NK-92 (cell line): ENCODE measurements around the gene COTL1.

ENCODE experiments used
- DNase-seq: peaks from one replicate; lab custom pipeline; 2025; ENCODE audit not compliant: unreplicated experiment; lab: John Stamatoyannopoulos, UW

Gene COTL1

DNA sequence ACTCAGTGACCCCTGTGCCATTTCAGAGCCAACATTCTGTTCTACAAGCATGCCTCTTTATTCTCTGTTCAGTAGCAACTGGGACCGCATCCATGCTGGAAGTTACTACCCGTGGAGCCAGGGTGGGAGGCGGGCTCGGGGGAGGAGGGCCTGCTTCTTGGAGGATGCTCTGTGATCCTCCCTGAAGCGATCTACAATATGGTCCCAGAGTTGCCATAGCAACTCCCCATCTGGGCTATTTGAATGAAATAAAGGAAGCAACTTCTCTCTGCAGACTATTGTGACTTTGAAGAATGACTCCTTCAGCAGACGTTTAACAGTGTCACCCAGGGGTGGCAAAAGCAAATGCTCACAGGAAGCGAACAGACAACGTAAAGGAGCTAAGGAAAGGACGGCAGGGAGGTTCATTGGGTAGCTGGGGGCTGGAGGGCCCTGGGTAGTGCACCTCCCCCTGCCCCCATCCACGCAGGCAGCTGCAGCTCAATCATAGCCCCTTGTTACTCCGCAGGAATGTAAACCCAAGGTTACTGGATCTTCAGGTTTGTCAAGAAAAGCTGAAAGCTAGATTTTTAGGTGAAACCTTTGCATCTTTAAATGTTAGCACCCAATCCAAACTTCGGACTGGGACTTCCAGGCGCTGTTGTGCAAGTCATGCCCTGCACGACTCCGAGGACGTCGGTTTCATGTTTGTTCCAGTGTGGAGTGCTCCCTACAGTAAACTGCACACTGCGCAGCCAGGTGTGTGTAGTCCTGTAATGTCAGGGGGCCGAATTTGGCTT, 62.3 kb downstream of the COTL1 start:
- DNase-seq = no peak

DNA sequence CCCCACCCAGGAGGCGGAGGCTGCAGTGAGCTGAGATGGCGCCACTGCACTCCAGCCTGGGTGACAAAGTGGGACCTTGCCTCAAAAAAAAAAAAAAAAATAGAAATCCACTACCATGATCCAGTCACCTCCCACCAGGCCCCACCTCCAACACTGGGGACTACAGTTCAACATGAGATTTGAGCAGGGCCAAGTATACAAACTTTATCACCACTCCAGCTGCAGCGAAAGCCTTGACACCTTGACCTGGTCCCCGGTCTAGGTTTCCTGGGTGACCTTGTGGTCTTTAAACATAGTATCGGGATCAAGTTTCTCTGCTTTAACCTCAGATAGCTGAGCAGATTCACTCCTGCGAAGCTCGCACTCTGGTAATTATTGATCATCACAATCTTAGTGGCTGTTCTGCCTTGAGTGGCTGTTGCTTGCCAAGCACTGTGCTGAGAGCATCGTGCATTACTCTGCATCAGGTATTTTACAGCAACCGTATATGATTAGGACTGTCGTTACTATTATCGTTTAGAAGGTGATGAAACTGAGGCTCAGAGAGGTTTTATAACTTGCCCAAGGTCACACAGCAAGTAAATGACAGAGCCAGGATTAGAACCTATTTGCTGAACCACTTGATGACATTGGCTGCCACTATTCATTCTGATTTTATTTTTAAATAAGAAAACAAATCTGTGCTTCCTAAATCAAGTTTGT, 63.1 kb downstream of the COTL1 start:
- no peak for DNase-seq

DNA sequence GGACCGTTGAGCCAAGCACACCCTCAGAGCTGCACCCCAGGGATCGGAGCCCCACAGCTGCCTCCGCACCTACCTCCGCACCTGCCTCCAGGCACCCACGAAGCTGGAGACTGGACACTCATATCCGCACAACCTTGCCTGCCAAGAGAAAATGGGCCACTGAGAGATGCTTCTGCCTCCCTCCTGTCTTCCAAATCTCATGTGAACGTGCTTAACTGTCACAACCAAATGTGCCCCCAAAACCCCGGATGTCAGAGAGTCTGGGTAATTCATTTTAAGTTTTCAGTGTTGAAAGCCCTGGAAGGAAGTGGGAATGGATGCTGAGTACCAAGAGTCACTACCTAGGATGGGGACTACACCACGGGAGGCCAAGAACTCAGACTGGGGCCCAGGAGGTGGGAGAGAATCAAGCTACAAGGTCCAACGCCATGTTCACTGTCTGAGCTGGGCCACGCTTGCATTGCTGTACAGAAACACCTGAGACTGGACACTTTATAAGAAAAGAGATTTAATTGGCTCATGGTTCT, 63.9 kb downstream of the COTL1 start:
- no peak for DNase-seq

DNA sequence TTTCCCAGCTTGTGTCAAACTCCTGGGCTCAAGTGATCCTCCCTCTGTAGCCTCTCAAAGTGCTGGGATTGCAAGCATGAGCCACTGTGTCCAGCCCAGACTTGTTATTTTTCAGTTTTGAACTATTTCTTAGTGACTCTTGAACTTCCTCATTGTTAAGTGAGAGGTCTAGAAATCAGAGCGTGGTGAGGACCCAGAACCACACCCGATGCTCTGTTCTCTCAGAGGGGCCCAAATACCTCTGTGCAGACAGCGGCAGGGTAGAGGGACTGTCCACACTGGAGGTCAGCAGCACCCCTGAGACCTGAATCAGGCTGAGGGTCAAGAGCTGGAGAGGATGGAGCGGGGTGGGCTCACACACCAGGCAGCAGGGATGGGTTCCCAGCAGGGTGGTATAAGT, 65.7 kb downstream of the COTL1 start:
- DNase-seq = no peak

DNA sequence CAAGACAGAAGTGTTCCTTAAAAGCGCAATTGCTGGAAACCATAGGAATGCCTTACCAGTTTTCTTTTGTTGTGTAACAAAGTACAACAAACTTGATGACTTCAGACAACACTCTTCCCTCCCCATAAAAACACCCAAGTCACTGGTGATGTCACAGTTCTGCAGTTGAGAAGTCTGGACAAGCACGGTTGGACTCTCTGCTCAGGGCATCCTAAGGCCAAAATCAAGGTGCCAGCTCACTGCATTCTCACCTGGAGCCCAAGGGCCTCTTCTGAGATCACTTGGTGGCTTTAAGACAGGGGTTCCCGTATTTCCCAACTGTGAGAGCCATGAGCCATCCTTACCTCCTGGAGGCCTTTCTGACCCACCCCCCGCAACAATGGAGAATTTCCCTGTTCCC, 67.8 kb downstream of the COTL1 start:
- DNase-seq = no peak

DNA sequence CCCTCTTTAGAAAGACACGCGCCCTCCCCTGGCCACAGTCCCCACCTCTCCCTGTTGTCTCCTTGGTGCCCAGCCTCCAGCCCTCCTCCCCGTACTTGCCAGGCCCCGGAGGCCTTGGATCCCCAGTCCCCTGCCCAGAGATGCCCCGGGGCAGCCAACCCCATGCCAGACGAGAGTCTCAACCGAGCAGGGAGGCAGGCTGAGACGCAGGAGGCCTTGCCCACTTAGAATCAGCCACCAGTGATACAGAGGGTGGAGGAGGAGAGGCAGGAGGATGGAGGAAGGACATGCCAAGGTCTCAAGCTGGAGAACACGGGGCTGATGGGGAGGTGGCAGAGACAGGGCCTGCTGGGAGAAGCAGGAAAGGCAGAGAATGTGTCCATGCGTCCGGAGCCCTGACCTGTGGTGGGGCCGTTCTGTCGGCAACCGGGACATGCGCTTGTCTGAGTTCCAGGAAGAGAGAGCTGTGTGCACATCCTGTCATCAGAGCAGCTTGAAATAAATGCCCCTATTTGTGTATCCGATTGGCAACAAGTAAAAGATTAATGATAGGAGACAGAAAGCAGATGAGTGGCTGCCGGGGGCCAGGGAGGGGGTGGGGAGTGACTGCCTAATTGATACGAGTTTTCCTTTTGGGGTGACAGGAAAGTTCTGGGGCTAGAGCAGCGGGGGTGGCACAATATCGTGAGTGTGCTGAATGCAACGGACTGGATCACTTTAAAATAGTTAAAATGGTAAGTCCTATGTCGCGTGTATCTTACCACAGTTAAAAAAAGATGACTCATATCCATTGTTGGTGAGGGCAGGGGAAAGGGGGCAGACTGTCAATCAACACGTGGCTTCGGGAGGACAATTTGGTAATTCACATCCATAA, 68.7 kb downstream of the COTL1 start:
- DNase-seq = no peak

DNA sequence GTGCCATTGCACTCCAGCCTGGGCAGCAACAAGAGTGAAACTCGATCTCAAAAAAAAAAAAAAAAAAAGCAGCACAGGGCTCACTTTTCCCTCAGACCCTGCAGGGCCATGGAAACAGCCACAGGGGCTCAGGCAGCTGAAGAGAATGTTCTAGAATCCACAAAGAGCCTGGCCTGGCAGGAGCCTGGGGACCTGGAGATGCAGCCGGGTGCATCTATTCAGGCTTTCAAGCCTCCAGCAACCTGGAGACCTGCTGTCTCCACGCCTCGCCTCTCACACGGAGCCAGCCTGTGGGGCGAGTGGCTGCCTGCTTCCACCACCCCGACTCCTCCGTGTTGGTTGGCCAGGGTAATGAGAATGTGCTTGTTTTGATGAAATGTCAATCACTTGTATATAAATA, 69.4 kb downstream of the COTL1 start:
- DNase-seq = no peak

DNA sequence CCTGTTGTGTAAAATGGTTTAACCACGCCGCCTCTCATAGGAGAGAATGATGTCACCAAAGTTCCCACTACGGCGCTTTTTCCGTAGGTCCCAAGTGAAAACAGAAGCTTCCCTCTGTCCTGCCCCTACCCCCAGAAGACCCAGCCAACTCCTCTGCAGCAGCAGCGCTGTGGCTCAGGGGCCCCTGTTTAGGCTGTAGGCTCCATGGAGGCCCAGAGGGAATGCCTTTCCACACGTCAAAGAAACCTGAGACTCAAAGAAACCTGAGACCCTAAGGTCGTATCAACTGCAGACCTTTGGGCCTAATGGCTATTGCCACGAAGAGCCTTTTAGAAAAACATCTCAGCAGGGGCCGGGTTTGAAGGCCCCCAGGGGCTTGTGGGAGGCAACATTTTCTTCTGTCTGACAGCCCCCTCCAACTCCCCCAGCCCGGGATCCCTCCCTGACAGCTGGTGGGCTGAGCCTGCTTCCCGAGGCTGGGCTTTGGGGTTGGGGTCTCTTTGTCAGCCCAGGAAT, 70.3 kb downstream of the COTL1 start:
- DNase-seq = no peak

DNA sequence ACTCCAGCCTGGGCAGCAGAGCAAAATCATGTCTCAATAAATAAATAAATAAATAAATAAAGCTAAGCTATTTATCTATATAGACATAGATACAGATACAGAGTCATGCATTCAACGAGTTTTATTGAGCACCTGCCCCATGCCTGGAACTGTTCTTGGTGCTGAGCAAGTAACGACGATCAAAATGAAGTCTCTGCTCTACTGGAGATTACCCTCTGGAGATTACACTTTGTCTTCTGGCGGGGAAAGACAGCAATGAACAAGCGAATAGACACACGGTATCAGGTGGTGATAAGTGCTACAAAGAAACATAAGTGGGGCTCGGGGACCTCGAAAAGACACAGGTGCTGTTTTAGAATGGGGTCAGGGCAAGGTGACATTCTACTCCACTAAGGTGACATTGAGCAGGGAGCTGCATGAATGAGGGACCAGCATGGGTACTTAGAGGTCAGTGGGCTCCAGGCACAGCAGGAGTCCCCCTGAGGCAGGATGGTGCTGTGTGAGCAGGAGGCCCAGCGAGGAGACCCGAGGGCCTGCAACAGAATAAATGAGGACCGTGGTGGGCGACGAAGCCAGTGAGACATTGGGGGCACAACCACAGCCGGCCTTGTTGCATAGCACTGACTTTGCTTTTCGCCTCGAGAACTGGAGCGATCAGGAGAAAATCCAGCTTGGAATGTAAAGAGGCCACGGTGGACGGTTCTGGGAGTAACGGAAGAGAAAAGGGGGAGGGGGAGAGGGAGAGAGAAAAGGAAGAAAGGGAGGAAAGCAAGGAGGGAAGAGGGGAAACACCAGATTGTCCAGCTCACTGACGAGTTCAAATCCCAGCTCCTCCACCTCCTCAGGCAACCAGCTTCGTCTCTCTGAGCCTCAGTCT, 71.0 kb downstream of the COTL1 start:
- DNase-seq = no peak

DNA sequence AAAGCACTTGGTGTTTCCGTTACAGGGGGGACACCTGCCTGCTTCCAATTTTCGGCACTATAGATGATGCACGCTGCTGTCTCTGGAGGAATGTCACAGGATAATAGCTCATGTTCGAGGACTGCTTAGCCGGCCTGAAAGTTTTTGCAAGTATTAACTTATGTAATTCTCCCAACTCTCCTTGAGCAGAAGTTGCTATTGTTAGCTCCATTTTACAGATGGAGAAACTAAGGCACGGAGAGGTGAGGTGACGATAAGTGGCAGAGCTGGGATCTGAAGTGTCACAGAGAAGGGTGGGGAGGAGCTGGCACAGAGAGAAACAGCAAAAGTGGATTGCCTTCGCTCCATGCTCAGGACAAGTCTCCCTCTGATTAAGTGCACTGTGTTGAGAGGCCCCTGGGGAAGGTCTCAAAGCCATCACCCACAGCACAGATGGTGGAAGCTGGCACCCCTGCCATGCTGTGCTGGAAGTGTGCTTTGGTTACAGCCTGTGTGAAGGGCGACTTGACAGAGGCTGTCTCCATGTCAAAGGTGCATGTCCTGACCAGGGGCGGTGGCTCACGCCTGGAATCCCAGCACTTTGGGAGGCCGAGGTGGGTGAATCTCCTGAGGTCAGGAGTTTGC, 72.7 kb downstream of the COTL1 start:
- DNase-seq = no peak

DNA sequence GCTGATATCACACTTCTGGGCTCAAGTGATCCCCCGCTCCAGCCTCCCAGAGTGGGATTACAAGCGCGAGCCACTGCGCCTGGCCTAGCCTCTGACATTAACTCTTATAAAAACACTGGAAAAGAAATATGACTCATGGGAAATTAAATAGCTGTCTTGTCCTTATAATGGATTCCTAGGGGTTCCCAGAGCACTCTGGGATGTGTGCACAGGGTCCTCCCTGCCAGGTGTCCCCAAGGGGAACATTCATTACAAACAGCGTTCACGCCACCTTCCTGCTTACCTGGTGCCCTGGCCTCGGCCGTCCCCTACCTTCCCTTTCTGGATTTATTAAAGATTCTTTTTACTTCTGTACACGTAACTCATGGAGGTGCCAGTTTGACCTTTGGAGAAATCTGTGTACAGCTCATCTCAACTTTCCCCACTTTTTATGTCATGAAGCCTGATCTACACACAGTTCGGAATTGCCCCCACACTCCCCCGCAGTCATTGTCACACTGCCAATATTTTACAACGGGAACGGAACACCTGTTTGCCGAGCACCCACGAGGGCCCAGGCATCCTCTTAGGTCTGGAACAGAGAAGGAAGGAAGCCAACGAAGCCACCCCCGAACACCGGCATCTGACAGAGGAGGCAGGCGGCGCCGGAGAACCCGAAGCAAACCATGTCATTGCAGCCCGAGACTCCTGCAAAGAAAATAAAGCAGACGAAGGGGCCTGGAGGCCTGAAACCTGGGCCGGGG, 73.7 kb downstream of the COTL1 start:
- DNase-seq = no peak

DNA sequence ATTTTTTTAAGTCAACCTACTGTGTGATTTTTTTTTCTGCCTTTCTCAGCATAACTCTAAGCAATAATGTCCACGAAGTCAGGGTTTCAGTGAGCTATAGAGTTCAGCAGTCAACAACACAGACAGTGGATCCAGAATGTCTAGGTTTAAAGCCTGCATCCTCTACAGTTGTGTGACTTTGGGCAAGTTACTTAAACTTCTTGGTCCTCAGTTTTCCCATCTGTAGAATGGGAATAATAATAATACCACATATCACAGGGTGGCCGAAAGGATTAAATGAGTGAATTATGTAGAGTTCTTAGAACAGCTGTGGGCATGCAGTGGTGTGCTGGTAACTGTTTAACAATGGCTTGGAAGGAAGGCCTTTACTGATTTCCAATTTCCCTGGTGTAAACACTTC, 74.6 kb downstream of the COTL1 start:
- DNase-seq = no peak

DNA sequence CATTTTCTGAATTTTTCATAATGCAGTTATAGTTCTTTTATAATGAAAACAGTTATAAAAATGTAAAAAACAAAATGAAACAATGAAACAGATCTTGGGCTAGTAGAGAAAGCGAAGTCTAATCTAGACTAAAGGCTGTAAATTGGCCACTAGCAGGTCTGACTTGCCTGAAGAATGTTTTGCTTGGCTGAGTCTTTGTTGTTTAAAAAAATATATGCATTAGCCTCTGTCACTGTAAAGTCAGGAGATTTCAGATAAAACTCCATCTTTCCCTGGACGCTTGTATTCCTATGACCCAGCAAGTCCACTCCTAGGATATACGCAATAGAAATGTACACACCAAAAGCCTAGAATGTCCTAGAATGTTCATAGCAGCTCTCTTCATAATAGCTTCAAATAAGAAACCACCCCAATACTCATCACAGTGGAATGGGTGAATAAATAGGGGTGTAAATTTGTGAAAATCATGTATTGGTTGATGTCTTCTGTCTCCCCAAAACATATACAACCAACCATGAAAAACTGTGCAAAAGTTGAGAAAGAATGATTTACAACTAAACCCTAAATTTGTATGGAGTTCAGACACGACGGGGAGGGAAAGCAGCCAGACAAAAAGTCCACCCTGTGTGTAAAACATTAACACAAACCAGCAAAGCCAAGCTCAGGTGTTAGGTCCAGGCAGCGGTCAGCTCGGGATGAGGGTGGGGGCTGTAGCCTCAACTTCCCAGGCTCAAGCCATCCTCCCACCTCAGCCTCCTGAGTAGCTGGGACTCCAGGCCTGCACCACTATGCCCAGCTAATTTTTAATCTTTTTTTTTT, 75.7 kb downstream of the COTL1 start:
- DNase-seq = no peak

DNA sequence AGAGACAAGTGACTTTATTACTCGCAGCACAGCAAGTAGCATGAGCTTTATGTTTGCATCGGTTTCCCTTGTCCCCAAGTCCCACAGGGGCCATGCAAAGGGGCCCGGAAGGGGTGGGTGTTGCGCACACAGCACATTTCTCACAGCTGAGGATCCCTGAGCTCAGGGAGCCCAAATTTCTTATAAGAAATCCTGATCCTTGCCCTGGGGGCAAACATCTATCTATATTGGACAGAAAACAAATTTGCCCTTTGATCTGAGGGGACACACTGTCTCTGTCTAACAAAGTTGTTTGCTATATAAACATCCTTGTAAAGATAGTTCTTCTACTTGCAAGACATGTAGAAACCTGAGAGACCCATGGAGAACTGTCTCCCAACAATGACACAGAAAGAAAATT, 77.7 kb downstream of the COTL1 start:
- no peak for DNase-seq

DNA sequence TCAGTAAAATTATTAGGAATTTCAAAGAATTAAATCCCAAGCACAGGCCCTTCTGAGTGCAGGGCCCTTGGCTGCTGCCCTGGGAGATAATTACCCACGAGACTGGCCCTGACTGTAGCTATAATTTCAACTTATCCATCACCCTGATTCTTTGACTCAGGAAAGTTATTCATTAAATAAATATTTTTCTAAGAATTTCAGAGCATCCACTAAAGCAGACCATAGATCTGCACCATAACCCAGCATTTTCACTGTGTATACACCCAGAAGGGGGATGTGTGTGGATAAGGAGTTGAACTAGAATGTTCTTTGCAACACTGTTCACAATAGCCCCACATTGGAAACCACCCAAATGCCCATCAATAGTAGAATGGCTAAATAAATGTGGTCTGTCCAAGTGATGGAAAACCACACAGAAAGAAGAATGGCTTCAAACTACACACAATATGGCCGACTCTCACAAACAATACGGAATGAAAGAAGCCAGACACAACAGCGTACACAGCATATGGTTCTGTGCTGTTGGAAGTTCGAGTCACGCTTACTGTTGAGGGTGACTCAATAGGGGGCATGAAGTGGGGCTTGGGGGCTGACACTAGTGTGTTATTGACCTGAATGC, 79.5 kb downstream of the COTL1 start:
- DNase-seq = no peak

DNA sequence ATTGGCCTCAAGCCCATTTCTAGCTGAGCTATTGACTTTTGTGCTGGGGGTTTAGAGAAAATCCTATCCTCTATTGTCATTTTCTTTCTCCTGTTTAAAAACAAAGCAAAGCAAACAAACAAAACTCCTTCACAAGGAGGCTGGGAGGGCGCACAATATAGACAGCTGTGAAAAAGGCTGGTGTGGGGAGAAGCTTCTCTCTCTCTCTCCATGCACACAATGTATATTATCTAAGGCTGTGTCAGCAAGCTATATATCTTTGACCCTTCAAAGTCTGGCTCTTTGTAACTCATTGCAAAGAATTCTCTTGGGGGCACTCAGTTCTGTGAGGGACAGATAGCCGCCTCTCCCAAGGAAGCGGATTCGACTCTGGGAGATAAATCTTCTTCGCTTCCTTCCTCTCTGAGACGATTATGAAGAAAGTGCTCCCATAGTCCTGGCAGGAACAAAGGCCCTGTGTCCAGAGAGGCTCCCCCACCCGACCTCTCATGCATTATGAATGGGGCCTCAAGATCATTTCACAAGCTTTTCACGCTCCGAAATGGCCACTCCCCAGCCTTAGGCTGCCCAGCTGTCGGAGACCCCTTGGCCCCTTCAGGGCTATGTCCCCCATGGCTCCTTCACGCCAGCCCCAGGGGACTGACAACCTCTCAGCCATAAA, 80.3 kb downstream of the COTL1 start:
- no peak for DNase-seq

DNA sequence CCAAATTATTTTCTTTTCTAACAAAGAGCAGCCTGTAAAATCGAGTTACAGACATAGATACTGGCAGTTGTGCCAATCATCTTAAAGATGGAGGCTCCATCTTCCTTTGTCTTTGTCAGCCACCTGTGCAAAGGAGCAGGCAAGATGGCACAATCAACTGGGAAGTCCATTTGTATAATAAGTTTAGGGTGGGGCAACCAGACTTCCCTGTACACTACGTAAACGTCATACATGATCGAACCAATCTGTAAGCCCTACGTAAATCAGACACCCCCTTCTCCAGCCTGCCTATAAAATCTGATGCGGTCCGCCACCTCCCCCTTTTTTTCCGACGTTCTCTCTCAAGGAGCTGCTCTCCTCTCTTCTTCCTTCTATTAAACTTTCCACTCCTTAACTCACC, 82.0 kb downstream of the COTL1 start:
- no peak for DNase-seq
